Activated CD4-positive, alpha-beta T cell treated with anti-CD3 and anti-CD28 coated beads, Interleukin-2, amount 50 U/mL, for 4 hours (primary cell): ENCODE measurements around the gene ATN1.

ENCODE experiments used
- DNase-seq, 2 experiments: peaks; one replicate each; pipeline ENCODE4 v3.0.0-alpha.2; 2020

Gene ATN1

DNA sequence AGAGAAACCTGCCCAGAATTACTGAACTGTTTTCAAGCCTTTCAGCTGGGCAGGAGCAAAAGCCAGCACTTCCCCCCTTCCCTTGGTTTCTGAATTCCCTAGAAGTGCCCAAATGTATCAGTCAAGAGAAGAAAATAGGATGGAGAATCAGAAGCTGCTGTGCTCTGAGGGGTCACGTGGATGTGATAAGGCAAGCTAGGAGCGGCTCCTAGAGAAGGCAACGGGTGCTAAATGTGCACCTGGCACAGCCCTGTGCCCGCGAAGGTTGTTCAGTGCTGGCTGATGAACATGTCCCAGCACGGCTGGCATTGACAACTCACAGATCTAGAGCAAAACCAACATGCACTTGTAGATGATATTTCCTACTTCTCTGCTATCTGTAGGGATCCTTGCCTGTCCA, 51.3 kb downstream of the ATN1 start:
- DNase-seq, result no peak

DNA sequence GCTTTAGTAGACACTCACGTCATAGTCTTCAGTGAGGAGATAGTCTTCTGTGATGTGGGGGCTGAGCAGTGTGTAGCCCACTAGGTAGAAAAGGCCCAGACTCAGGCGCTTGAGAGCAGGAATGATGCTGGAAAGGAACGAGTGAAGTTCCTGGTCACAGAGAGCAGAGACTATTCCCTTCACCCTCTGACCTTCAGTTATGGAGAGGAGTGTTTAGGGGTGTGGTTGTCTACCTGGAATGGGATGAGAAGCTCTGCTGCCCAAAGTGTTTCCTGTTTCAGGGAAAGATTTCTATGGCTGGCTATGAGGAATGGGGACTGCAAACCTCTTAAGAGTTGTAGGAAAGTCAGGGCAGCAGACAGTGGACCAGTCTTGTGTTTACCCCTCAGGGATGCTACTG, 51.7 kb downstream of the ATN1 start:
- no peak for DNase-seq

DNA sequence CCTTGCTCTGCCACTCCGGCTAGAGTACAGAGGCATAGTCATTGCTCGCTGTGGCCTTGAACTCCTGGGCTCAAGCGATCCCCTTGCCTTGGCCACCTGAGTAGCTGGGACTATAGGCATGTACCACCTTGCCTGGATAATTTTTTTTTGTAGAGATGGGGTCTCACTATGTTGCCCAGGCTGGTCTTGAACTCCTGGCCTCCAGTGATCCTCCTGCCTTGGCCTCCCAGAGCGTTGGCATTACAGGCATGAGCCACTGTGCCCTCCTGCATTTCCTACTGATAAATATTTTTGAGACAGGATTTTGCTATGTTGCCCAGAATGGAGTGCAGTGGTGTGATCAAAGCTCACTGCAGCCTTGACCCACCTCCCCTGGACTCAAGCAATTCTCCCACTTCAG, 52.3 kb downstream of the ATN1 start:
- no peak for DNase-seq

DNA sequence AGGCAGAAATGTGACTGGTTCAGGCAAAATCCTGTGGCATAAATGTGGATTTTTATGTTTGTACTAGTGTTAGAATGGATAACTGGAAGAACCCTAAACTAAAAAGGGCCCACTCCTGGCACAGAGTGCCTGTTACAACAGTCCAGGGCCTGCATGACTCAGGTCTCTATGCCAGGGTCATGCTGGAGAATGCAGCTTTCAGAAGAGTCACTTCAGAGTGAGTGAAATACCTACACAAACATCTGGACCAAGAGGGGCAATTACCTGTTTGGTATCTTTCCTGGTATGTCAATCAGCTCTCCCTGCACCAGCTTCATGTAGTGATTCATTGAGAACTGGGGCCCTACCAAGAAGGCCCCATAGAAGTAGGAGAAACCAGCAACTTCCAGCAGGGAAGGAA, 53.0 kb downstream of the ATN1 start:
- DNase-seq, result no peak

DNA sequence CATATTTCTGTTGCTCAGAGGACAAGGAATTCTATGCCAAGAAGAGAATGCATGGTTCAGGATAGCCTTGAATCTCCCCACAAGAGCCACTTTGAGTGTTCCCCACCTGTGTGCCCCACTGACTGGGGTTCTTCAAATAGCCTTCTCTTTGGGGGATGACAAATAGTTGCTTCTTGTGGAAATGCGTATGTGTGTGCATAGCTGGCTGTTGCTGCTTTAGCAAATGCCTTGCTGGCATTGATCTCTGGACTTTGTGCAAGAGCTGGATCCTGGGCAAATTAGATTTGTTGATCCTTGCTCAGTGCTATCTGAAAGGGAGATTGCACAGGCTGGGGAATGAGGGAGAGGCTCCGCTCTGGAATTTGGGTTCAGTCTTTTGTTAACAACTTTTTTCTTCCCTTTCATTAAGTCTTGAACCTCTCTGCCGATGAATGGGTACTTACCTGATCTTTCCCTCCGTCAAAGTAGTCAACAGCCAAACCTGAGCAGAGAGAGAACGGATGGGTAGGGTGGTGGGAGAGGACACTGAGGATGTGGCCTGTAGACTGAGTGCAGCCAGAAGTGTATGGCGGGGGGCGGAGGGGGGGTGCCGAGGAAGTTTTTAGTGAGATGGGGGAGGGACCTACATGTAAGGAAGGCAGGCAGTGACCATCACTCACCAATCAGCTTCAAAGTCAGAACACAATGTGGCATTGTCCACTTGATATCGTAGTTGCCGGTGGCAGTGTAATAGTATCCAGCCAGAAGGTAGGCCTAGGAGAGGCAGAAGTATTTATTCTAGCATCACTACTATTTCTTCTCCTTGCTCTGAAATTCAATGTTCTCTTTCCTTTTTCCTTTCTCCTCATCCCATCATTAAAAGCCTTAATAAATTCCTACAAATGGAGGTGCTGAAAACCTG, 53.6 kb downstream of the ATN1 start:
- no peak for DNase-seq

DNA sequence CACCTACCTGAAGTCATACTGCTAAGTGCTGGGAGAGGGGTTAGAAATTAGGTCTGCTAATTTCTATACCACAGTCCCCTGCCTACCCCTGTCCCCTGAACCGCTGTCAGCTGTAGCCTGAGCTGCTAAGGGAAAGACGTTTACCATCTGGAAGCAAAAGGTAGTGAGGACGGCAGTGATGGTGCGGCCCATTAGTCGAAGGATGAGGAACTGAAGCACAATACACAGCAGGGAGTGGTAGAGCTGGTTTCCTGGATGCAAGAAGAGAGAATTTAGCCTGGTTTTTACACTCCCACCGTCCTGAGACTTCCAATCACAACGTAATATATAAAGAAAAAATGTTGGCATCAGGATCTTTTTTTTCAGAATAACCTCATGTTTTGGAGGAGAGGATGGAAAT, 54.8 kb downstream of the ATN1 start:
- no peak for DNase-seq

DNA sequence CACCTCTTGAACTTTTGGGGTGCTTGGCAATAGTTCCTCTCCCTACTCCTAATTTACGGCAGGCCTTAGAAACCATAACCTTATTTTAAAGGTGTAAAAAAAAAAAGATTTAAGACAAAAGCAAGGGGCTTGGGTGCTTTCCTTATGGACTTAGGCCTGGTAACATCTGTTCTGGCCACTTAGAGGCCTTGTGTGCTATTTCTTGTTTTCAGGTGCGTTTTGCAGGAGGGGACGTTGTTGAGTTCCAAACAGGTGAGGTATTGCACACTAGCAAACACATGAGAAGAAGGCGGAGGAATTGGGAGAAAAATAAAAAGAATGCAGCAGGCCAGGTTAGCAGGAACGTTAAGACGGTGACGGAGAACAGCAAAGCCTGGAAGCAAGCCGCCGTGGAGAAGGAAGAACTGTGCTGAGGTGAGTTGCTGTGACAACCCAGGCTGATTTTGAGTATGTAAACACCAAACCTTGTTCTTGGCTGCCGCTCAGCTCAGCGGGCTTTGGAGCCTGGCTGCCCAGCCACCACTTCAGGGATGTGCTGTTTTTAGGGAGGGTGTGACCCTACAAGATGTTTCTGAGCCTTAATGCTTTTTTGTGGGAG, 60.3 kb downstream of the ATN1 start:
- no peak for DNase-seq
